ENCODE measurements around the gene FAM170A. TPM values are rescaled to one million over a fixed set of nuclear protein-coding genes. Genes with fewer than 3 reads are reported as not detected.
A peak's percentile ranks its signal among the peaks of the same experiment; 100 is the strongest.

Gene FAM170A
- total RNA-seq, 1 donor from 2014 or later = not detected

GRCh38 chr5:119651486-119651885, 22.1 kb downstream of the FAM170A start:
- TF ChIP-seq, protein P1, sequence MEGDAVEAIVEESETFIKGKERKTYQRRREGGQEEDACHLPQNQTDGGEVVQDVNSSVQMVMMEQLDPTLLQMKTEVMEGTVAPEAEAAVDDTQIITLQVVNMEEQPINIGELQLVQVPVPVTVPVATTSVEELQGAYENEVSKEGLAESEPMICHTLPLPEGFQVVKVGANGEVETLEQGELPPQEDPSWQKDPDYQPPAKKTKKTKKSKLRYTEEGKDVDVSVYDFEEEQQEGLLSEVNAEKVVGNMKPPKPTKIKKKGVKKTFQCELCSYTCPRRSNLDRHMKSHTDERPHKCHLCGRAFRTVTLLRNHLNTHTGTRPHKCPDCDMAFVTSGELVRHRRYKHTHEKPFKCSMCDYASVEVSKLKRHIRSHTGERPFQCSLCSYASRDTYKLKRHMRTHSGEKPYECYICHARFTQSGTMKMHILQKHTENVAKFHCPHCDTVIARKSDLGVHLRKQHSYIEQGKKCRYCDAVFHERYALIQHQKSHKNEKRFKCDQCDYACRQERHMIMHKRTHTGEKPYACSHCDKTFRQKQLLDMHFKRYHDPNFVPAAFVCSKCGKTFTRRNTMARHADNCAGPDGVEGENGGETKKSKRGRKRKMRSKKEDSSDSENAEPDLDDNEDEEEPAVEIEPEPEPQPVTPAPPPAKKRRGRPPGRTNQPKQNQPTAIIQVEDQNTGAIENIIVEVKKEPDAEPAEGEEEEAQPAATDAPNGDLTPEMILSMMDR (conservative IDR thresholded peaks at IDR 0.05) = no peak
- no peak for DNase-seq (ENCODE audit: low read depth, low spot score)
- no peaks in the 10 kb centered on the region for H3K4me1 Mint-ChIP-seq

GRCh38 chr5:119655061-119655460, 25.7 kb downstream of the FAM170A start:
- Mint-ChIP-seq H3K27me3 (ENCODE audit: low read depth) (peaks cover 2% of the 10 kb centered on the region), H3K27ac (ENCODE audit: unreplicated experiment) (peak overlapping the region; percentile 43), H3K4me3 (no peak overlapping the region), H3K36me3 (ENCODE audit: low read depth) (no peaks in the 10 kb centered on the region), H3K4me1 (no peaks in the 10 kb centered on the region), H3K9me3 (no peaks in the 10 kb centered on the region)
- TF ChIP-seq, protein P1 (conservative IDR thresholded peaks at IDR 0.05) = no peak
- no peak for DNase-seq (ENCODE audit: low read depth, low spot score)

More at GRCh38 chr5:119651486-119651885, 22.1 kb downstream of the FAM170A start:
- Mint-ChIP-seq H3K4me3 (no peak overlapping the region), H3K27ac (ENCODE audit: unreplicated experiment) (no peak overlapping the region), H3K27me3 (ENCODE audit: low read depth) (no peaks in the 10 kb centered on the region), H3K9me3 (no peaks in the 10 kb centered on the region), H3K36me3 (ENCODE audit: low read depth) (no peaks in the 10 kb centered on the region)

DNA sequence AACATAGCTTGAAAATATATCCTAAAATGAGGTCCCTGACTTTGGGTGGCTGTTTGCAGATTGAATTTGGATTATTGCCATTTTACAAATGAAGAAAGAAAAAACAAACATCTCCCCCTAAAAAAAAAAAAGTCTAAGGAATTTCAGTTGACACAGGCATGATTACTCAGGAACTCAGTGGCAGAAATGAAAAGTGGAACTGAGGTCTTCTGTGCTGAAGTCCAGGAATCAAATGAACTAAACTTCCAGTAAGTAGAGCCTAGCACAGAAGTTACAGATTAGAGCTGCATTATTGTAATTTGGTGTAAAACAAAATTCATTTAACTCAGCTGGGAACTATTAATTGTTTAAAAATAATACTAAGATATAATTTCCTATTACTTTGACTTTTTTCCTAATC, 26.7 kb downstream of the FAM170A start:
- H3K4me1 Mint-ChIP-seq = no peaks in the 10 kb centered on the region
- no peak overlapping the region for H3K4me3 Mint-ChIP-seq
- H3K36me3 Mint-ChIP-seq (ENCODE audit: low read depth) = no peaks in the 10 kb centered on the region
- peaks cover 3% of the 10 kb centered on the region for H3K27me3 Mint-ChIP-seq (ENCODE audit: low read depth)
- no peaks in the 10 kb centered on the region for H3K9me3 Mint-ChIP-seq
- H3K27ac Mint-ChIP-seq (ENCODE audit: unreplicated experiment) = no peak overlapping the region
- DNase-seq (ENCODE audit: low read depth, low spot score) = no peak
- TF ChIP-seq, protein P1 (conservative IDR thresholded peaks at IDR 0.05) = no peak

- Mint-ChIP-seq H3K9me3 (peaks cover 4% of the 10 kb centered on the region), H3K4me1 (no peaks in the 10 kb centered on the region), H3K4me3 (no peak overlapping the region), H3K27ac (ENCODE audit: unreplicated experiment) (no peak overlapping the region), H3K36me3 (ENCODE audit: low read depth) (no peaks in the 10 kb centered on the region), H3K27me3 (ENCODE audit: low read depth) (no peaks in the 10 kb centered on the region)
- DNase-seq (ENCODE audit: low read depth, low spot score) = no peak
- TF ChIP-seq, protein P1 (conservative IDR thresholded peaks at IDR 0.05) = no peak
These were observed 37.2 kb downstream of the FAM170A start for GRCh38 chr5:119666542-119666941.

GRCh38 chr5:119678351-119679028, 49.1 kb downstream of the FAM170A start:
- H3K4me3 Mint-ChIP-seq = no peak overlapping the region
- H3K27ac Mint-ChIP-seq (ENCODE audit: unreplicated experiment) = no peak overlapping the region
- no peak for DNase-seq (ENCODE audit: low read depth, low spot score)
- TF ChIP-seq, protein P1 (conservative IDR thresholded peaks at IDR 0.05) = no peak
- H3K27me3 Mint-ChIP-seq (ENCODE audit: low read depth) = no peaks in the 10 kb centered on the region
- H3K36me3 Mint-ChIP-seq (ENCODE audit: low read depth) = no peaks in the 10 kb centered on the region
- no peaks in the 10 kb centered on the region for H3K4me1 Mint-ChIP-seq
- H3K9me3 Mint-ChIP-seq = peaks cover 3% of the 10 kb centered on the region
